HS-5 (cell line): Measurements from ENCODE around the gene EXD3.
"Not testable (repeated sequence)": the region's sequence is repeated elsewhere in the genome, so short reads cannot be mapped to it uniquely, and the experiment has no call there.

Experiments used
- DNase-seq: peaks from one replicate; pipeline ENCODE4 v3.0.0-alpha.2; 2012; ENCODE audit warnings: low read depth

EXD3 gene

DNA sequence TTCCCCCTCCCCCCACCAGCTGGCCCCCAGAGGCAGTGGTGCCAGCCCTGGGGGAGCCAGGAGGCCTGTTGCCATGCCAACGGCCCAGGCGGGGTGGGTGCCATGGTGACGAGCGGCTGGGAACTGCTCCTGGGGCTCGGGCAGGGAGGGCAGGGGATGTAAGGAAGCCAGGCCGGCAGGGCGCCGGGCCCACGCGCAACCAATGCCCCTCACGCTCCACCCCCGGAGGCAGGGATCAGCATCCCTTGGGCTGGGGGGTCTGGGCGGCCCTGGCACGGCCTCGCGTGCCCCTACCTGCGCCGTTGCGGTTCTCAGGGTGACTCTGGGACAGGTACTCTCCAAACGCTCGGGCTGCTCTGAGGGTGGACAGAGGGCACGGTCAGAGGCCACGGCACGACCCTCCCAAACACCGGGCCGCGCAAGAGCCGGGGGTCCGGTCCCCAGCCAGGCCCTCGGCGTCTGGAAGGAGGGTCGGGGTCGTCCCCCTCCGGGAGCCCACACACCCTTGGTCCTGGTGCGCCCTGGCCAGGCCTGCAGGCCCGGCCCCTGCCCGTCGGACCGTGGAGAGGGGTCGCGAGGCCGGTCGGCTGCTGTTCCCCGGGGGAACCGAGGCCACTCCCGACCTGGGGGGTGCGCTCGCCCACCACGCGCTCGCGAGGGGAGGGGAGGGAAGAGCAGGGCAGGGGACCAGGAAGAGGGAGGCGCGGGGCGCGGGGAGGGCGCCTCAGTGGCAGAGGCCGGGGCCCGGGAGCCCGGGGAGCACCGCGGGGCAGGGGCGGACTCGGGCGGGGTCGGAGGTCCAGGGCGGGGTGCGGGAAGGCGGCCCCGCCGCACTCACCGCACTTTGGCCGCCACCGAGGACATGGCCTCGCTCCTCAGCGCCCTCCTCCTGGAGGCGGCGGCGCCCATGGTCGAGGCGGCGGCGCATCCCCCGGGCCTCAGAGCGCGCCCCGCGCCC is 35.5 kb upstream of the EXD3 start:
- no peak for DNase-seq

- DNase-seq = no peak
Observed at GRCh38 chr9:137457406-137458193, 34.6 kb upstream of the EXD3 start.

DNA sequence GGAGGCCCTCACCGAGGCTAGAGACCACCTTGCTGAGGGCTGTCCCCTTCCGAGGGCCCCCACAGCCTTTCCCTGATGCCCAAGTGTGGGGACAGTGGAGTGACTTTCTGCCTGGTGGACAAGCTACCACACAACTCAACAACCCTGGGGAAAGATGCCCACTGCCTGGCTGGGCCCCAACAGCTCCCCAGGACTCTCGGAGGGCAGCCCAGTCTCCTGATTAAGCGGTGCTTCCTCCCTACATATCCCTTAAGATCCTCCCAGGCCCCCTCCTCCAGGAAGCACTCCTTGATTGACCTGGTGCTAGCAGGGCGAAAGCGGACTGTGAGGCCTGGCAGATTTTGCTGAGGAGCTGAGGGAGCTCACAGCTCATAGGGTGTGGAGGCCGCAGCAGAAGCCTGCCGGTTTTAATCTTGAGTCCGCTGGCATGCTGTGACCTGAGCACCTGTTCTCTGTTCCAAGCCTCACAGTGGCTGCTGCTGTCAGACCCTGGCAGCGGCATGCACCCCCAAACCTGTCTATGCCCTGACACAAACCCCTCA is 34.0 kb upstream of the EXD3 start:
- no peak for DNase-seq

DNA sequence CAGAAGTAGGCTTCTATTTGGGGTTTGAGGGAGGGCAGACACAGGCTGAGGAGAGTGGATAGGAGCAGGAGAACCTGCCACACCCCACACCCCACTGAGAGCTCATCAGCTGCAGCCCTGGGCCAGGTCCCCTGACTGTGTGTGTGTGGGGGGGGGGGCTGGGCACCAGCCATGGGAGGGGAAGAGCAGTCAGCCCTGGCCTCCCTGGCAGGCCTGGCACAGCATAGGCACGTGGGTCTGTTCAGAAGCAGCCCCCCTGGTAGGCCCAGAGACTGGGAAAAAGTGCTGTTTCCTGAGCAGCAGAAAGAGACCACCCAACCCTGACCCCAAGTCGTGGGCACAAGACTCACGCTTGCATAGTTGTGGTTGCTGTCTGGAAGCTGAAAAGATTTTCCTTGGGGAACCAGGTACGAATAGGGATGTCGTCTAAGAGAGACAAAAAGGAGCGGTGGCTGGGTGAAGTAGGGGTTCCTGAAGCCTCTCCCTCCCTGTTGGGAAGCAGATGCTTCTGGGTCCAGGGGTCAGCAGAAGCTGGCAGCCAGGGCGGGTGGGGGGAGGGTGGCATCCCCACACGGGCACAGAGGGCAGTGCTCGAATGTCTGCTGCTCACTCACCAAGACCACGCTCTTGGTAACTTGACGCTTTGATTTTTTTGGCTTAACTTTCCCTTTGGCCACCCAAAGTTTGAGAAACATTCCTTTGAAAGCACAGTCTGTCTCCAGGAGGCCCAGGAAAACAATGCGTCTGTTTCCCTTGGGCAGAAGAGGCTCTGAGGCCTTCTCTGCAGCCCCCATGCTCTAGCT is 33.3 kb upstream of the EXD3 start:
- DNase-seq = no peak

- DNase-seq = no peak
Observed at GRCh38 chr9:137455359-137455991, 32.5 kb upstream of the EXD3 start.

DNA sequence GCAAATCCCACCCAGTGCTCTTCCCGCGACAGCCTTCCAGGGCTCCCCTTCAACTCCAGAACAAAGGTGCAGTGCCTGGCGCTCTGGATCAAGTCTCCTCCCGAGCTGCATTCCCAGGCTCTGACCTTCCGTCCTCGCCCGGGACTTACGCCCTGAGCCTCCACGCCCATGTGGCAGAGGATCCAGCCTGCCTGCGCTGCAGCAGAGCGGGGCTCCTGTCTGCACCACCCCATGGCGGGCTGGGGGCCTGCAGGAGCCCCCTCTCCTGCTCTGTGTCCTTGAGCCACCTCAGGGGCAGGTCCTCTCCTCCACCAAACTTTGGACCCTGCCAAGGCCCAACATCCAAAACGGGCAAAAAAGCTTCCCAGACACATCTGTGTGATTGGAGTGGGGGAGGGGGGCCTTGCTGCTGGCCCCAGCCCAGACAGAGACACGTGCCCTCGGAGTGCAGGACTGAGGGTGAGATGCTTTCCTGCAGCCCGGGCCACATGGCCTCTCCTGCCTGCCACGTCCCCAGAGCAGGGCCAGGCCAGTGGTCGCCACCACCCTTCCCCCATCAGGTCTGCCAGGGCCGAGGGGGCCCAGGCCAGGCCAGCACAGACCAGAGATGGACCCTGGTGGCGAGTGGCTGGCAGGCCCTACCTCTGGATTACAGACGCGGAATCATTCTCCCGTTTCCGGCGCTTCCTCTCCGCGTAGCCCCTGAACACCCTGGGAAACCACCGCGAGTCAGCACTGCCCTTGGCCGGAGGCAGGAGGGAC is 31.8 kb upstream of the EXD3 start:
- no peak for DNase-seq

DNA sequence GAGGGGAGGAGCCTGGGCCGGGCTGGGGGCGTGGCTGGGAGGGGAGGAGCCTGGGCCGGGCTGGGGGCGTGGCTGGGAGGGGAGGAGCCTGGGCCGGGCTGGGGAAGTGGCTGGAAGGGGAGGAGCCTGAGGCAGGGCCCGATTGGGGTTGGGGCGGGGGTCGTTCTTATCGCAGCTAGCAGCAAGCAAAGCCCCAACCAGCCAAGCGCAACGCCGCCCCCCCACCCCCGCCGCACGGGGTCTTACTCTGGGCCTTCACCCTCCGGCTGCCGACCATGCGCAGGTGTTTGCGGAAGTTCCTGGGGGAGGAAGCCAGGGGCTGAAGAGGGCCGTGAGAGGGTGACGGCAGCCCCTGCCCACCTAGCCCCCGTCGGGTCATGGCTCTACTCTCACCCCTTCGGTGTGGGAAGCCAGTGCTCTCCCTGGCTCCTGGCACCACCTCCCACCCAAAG is 31.2 kb upstream of the EXD3 start:
- no peak for DNase-seq

GRCh38 chr9:137453643-137454081 is 30.7 kb upstream of the EXD3 start:
- no peak for DNase-seq

- no peak for DNase-seq
Observed at GRCh38 chr9:137452761-137453642, 30.0 kb upstream of the EXD3 start.

- no peak for DNase-seq
Observed at GRCh38 chr9:137452006-137452760, 29.2 kb upstream of the EXD3 start.

DNA sequence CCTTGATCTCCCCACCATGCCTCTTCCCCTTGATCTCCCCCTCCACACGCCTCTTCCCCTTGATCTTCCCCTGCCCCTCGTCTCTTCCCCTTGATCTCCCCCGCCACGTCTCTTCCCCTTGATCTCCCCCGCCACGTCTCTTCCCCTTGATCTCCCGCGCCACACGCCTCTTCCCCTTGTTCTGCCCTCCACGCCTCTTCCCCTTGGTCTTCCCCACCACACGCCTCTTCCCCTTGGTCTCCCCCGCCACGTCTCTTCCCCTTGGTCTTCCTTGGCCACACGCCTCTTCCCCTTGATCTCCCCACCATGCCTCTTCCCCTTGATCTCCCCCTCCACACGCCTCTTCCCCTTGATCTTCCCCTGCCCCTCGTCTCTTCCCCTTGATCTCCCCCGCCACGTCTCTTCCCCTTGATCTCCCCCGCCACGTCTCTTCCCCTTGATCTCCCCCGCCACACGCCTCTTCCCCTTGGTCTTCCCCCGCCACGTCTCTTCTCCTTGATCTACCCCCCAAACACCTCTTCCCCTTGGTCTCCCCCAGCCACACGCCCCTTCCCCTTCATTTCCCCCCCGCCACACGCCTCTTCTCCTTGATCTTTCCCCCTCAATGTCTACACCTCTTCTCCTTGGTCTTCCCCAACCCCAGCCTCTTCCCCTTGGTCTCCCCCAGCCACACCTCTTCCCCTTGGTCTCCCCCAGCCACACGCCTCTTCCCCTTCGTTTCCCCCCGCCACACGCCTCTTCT is 28.5 kb upstream of the EXD3 start:
- not testable (repeated sequence) for DNase-seq

GRCh38 chr9:137450539-137451222 is 27.7 kb upstream of the EXD3 start:
- DNase-seq = not testable (repeated sequence)

DNA sequence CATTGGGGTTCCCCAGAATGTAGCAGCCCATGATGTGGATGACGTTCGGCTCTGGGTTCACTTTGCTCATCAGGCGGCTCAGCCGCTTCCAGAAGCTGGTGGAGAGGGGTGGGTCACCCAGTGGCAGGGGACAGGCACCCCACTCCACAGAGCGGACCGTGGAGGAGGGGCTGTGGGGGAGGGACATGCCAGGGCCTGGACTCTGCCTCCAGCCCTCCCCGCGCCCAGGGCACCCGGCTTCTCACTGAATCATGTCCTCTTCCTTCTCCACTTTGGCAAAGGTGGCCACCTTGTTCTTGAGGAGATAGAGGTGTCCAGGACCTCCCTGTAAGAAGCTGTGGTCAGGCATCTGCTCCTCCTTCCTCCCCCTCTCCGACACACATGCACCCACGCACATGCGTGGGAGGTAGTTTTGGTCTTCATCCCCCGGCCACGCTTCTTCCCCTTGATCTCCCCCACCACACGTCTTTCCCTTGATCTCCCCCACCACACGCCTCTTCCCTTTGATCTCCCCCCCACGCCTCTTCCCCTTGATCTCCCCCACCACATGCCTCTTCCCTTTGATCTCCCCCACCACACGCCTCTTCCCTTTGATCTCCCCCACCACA is 27.1 kb upstream of the EXD3 start:
- no peak for DNase-seq

DNA sequence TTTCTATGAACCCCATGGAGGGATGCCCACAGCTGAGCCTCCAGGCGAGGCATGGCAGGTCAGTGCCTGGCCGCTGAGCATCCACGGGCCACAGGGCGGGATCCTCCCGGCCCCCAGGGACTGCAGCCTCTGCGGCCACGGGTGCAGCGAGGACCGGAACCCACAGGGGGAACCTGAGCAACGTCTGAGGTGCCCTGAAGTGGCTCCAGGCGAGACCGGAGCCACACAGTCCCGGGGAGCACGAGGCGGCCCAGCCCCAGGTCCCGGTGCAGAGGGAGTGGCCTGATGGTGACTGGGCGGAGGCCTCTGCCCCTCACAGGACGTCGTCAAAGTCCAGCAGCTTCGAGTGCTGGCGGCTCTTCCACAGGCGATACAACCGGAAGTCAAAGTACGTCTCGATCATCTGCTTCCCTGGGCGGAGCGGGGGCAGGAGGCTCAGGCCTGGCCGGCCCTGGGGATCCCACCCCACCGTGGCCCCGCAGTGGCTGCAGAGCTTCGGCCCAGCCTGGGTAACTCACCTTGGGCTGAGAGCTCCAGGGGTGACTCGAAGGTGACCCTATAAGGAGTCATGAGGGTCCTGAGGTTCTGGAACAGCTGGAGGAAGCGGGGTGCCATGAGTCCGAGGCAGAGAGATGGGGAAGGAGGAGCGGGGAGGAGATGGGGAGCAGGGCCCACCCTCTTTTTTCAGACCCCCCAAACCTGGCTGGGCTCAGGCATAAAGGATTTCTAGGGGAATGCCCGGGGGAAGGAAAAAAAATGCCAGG is 26.3 kb upstream of the EXD3 start:
- DNase-seq = no peak

- no peak for DNase-seq
Observed at GRCh38 chr9:137448602-137448962, 25.6 kb upstream of the EXD3 start.
